Measurements from ENCODE around the gene PARD3.
A peak's percentile ranks its signal among the peaks of the same experiment; 100 is the strongest.

PARD3 gene

GRCh38 chr10:34584164-34584563 is 230.9 kb downstream of the PARD3 start:
- ChIA-PET CTCF (interaction anchor here (0.6 kb wide), 1 partner anchor 79 kb away, joined by 3 read pairs; no protein-coding TSS in a partner anchor), POLR2A (ENCODE audit: low non-redundant PET) (no interaction called here)
- DNase-seq (ENCODE audit: low spot score) = peak; percentile 16
- TF ChIP-seq CTCF (conservative IDR thresholded peaks at IDR 0.05; ENCODE audit: low read depth) = no peak
- H3K27ac ChIP-seq = no peak overlapping the region

- CTCF ChIA-PET = no interaction called here
- DNase-seq (ENCODE audit: low spot score) = peak; percentile 58
- POLR2A ChIA-PET (ENCODE audit: low non-redundant PET) = no interaction called here
- H3K27ac ChIP-seq = peak overlapping the region; percentile 87
- TF ChIP-seq CTCF (conservative IDR thresholded peaks at IDR 0.05; ENCODE audit: low read depth) = no peak
Measured at GRCh38 chr10:34581801-34582532, 233.1 kb downstream of the PARD3 start.

DNA sequence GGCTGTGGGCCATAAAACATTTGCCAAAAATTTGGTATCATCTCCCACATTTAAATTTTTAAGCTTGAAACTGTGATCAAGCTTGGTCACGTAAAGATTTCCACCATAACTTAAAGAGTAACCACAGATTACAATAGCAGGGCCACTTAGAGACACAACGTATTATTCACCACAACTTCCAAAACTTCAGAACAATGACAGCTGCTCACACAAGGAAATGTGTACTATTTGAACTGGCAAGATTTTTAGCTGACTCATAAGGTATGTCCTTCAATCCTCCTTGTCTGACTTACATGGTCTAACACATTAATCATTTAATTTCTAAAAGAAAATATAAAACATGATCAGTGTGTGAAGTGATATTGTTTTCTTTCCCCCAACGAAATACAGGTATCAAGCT is 234.5 kb downstream of the PARD3 start:
- DNase-seq (ENCODE audit: low spot score) = peak; percentile 59
- TF ChIP-seq CTCF (conservative IDR thresholded peaks at IDR 0.05; ENCODE audit: low read depth) = no peak
- H3K27ac ChIP-seq = peak overlapping the region; percentile 92
- CTCF ChIA-PET = interaction anchor here (0.6 to 1.2 kb wide), 4 partner anchors 17 to 1572 kb away, joined by 3 to 4 read pairs (median 4); no protein-coding TSS in a partner anchor
- POLR2A ChIA-PET (ENCODE audit: low non-redundant PET) = no interaction called here

DNA sequence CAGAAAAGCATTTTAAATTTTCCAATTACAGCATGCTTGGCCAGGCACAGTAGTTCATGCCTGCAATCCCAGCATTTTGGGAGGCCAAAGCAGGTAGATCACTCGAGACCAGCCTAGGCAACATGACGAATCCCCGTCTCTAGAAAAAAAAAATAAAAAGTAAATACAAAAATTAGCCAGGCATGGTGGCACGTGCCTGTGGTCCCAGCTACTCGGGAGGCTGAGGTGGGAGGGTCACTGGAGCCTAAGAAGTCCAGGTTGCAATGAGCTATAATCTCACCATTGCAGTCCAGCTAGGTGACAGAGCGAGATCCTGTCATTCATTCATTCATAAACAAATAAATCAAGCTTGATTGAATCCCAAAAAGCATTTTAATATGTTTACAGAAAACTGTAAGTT is 234.9 kb downstream of the PARD3 start:
- ChIA-PET POLR2A (ENCODE audit: low non-redundant PET) (no interaction called here), CTCF (interaction anchor here (0.6 to 1.2 kb wide), 4 partner anchors 18 to 1571 kb away, joined by 3 to 4 read pairs (median 4); no protein-coding TSS in a partner anchor)
- peak overlapping the region; percentile 92 for H3K27ac ChIP-seq

GRCh38 chr10:34578468-34578867 is 236.6 kb downstream of the PARD3 start:
- no peak overlapping the region for H3K27ac ChIP-seq
- DNase-seq (ENCODE audit: low spot score) = no peak
- CTCF ChIA-PET = no interaction called here
- no peak for TF ChIP-seq CTCF (conservative IDR thresholded peaks at IDR 0.05; ENCODE audit: low read depth)
- POLR2A ChIA-PET (ENCODE audit: low non-redundant PET) = no interaction called here

More for the DNA sequence above, 234.9 kb downstream of the PARD3 start:
- TF ChIP-seq CTCF (conservative IDR thresholded peaks at IDR 0.05; ENCODE audit: low read depth) = no peak
- DNase-seq (ENCODE audit: low spot score) = no peak

GRCh38 chr10:34576797-34577196 is 238.3 kb downstream of the PARD3 start:
- POLR2A ChIA-PET (ENCODE audit: low non-redundant PET) = no interaction called here
- H3K27ac ChIP-seq = no peak overlapping the region
- no peak for DNase-seq (ENCODE audit: low spot score)
- CTCF ChIA-PET = interaction anchor here (0.6 to 0.8 kb wide), 2 partner anchors 344 to 747 kb away, joined by 4 read pairs; no protein-coding TSS in a partner anchor
- TF ChIP-seq CTCF (conservative IDR thresholded peaks at IDR 0.05; ENCODE audit: low read depth) = no peak

Data from RWPE1 (cell line).